Renal pelvis (tissue), 4 donors: ENCODE measurements around the gene PKP4. TPM values are rescaled to one million over a fixed set of nuclear protein-coding genes. Genes with fewer than 3 reads are reported as not detected.

Experiments
- DNase-seq: peaks from one replicate; pipeline ENCODE4 v3.0.0-alpha.2; 2013
- polyA plus RNA-seq, 3 donors: library from polyadenylated mRNA; unstranded; fragments of 120-200 nt; gene quantifications; one replicate each; pipeline ENCODE4 v1.2.1, GENCODE V29; 2013; ENCODE audit not compliant: insufficient read length in 3 of 3

The PKP4 gene
- polyA plus RNA-seq, 3 donors: 154 to 207 (median 191) TPM

GRCh38 chr2:158647436-158648231, 190.9 kb downstream of the PKP4 start:
- no peak for DNase-seq

- DNase-seq: no peak
These were observed 193.1 kb downstream of the PKP4 start for GRCh38 chr2:158649846-158650245.

- no peak for DNase-seq
These were observed 194.1 kb downstream of the PKP4 start for GRCh38 chr2:158650646-158651357.

GRCh38 chr2:158651358-158652057, 194.8 kb downstream of the PKP4 start:
- DNase-seq: no peak

GRCh38 chr2:158655628-158656027, 198.9 kb downstream of the PKP4 start:
- no peak for DNase-seq

GRCh38 chr2:158656492-158657229, 199.9 kb downstream of the PKP4 start:
- DNase-seq: no peak

GRCh38 chr2:158658396-158658795, 201.6 kb downstream of the PKP4 start:
- DNase-seq: no peak

GRCh38 chr2:158659483-158659882, 202.7 kb downstream of the PKP4 start:
- DNase-seq: no peak

GRCh38 chr2:158661231-158661630, 204.5 kb downstream of the PKP4 start:
- DNase-seq: no peak

- no peak for DNase-seq
These were observed 205.7 kb downstream of the PKP4 start for GRCh38 chr2:158662421-158662820.

- DNase-seq: no peak
These were observed 207.0 kb downstream of the PKP4 start for GRCh38 chr2:158663796-158664195.

- DNase-seq: no peak
These were observed 208.2 kb downstream of the PKP4 start for GRCh38 chr2:158664987-158665386.

GRCh38 chr2:158665536-158666302, 209.0 kb downstream of the PKP4 start:
- no peak for DNase-seq

- no peak for DNase-seq
These were observed 210.2 kb downstream of the PKP4 start for GRCh38 chr2:158666969-158667368.

- DNase-seq: no peak
These were observed 210.8 kb downstream of the PKP4 start for GRCh38 chr2:158667586-158667985.

- peak; percentile 51 for DNase-seq
These were observed 211.4 kb downstream of the PKP4 start for GRCh38 chr2:158668001-158668765.

GRCh38 chr2:158670292-158670691, 213.5 kb downstream of the PKP4 start:
- DNase-seq: no peak

- DNase-seq: no peak
These were observed 214.9 kb downstream of the PKP4 start for GRCh38 chr2:158671360-158672245.

GRCh38 chr2:158676295-158676694, 219.5 kb downstream of the PKP4 start:
- no peak for DNase-seq
